CD4-positive, alpha-beta memory T cell (primary cell): ENCODE measurements around the gene LAG3. TPM values are rescaled to one million over a fixed set of nuclear protein-coding genes. Genes with fewer than 3 reads are reported as not detected.
"Not testable (repeated sequence)": the region's sequence is repeated elsewhere in the genome, so short reads cannot be mapped to it uniquely, and the experiment has no call there.

Source experiments
- CTCF ChIA-PET: fragments of 350-600 bp; sonication (Branson Sonifier 250); formaldehyde crosslinking; loops from one replicate; lab custom pipeline; 2021; ENCODE audit warnings: inconsistent platforms; ENCODE audit not compliant: partially characterized antibody; lab: Charles Lee
- POLR2A ChIA-PET: fragments of 350-600 bp; sonication (Branson Sonifier 250); formaldehyde crosslinking; loops from one replicate; lab custom pipeline; 2021; ENCODE audit not compliant: partially characterized antibody; lab: Charles Lee
- DNase-seq, 5 donors: peaks; one replicate each; pipeline versions ENCODE4 v3.0.0 to v3.0.0-alpha.2; 2020 to 2022; ENCODE audit warnings: mixed read lengths in 1 of 5
- H3K27ac ChIP-seq: one replicate; pipeline ENCODE4 v1.7.0; 2013; ENCODE audit warnings: low read depth, low read length
- H3K27me3 ChIP-seq: 2 replicates; pipeline ENCODE4 v1.7.0; 2013; ENCODE audit warnings: mild to moderate bottlenecking, low read length, moderate library complexity; ENCODE audit not compliant: insufficient read depth
- H3K36me3 ChIP-seq: 2 replicates; pipeline ENCODE4 v1.7.0; 2013; ENCODE audit warnings: mild to moderate bottlenecking, low read length, moderate library complexity; ENCODE audit not compliant: insufficient read depth
- H3K4me1 ChIP-seq: 2 replicates; pipeline ENCODE4 v1.7.0; 2013; ENCODE audit warnings: mild to moderate bottlenecking, low read length, moderate library complexity; ENCODE audit not compliant: insufficient read depth
- H3K4me3 ChIP-seq, 2 donors: one replicate each; pipeline ENCODE4 v1.7.0; 2013; ENCODE audit warnings: low read length in 2 of 2, mild to moderate bottlenecking in 1 of 2
- H3K9me3 ChIP-seq, 2 donors: one replicate each; pipeline ENCODE4 v1.7.0; 2013; ENCODE audit warnings: low read length in 2 of 2, control low read depth in 1 of 2; ENCODE audit not compliant: control insufficient read depth in 1 of 2
- H3K27ac Mint-ChIP-seq, 7 donors: one replicate each; pipeline ENCODE4 v1.8.0; 2020 to 2021; ENCODE audit warnings: mixed read lengths in 7 of 7, mild to moderate bottlenecking in 6 of 7, inconsistent platforms in 3 of 7, moderate library complexity in 3 of 7
- H3K27me3 Mint-ChIP-seq, 2 donors: one replicate each; pipeline ENCODE4 v1.8.0; 2020 to 2021; ENCODE audit warnings: mixed read lengths in 2 of 2
- H3K36me3 Mint-ChIP-seq, 2 donors: one replicate each; pipeline ENCODE4 v1.8.0; 2020 to 2021; ENCODE audit warnings: mixed read lengths in 2 of 2, inconsistent platforms in 1 of 2, mild to moderate bottlenecking in 1 of 2
- H3K4me1 Mint-ChIP-seq, 4 donors: one replicate each; pipeline ENCODE4 v1.8.0; 2020 to 2021; ENCODE audit warnings: mixed read lengths in 4 of 4, mild to moderate bottlenecking in 1 of 4
- H3K4me3 Mint-ChIP-seq, 8 donors: one replicate each; pipeline ENCODE4 v1.8.0; 2020 to 2021; ENCODE audit warnings: mixed read lengths in 8 of 8, mild to moderate bottlenecking in 7 of 8, moderate library complexity in 6 of 8, inconsistent platforms in 3 of 8
- H3K9me3 Mint-ChIP-seq, 8 donors: one replicate each; pipeline ENCODE4 v1.8.0; 2020 to 2021; ENCODE audit warnings: mixed read lengths in 8 of 8, mild to moderate bottlenecking in 5 of 8, inconsistent platforms in 3 of 8, moderate library complexity in 1 of 8
- intact Hi-C: fragments of 100-400 bp; cut with micrococcal nuclease; formaldehyde crosslinking; loops from one replicate; pipeline ENCODE4 v1.15.1; 2023
- polyA plus RNA-seq, 2 donors: library from polyadenylated mRNA; unstranded; fragments of 300-500 nt; fragmentation: Illumina TruSeq; gene quantifications; one replicate each; pipeline ENCODE4 v1.2.3, GENCODE V29; 2021
- total RNA-seq, 2 experiments: library from RNA; stranded (reverse); gene quantifications; one replicate each; pipeline ENCODE4 v1.2.3, GENCODE V29; 2021

The LAG3 gene
- total and polyA plus RNA-seq, 4 experiments from 2014 or later = 2.4 to 8.3 (median 4.4) TPM

DNA sequence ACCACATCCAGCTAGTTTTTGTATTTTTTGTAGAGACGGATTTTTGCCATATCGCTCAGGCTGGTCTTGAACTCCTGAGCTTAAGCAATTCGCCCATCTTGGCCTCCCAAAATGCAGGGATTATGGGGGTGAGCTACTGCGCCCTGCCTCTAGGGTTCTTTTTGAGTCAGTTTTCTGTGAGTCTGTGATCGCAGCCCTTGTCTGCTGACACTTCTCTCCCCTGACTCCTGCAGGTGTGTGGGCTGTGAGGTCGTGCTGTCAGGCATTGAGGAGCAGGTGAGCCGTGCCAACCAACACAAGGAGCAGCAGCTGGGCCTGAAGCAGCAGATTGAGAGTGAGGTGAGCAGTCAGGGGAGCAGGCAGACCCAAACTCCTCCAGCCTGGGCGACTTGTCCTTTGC lies 42.2 kb upstream of the LAG3 start:
- ChIA-PET POLR2A (interaction anchor here (0.6 kb wide), 2 partner anchors 40 to 135 kb away, joined by 4 read pairs; no protein-coding TSS in a partner anchor), CTCF (no interaction called here)
- no peak for DNase-seq
- H3K9me3 ChIP-seq = no peaks in the 10 kb centered on the region
- no peak overlapping the region for H3K4me3 ChIP-seq
- Mint-ChIP-seq H3K27ac (no peak overlapping the region), H3K4me3 (no peak overlapping the region), H3K27me3 (no peaks in the 10 kb centered on the region), H3K9me3 (no peaks in the 10 kb centered on the region), H3K4me1 (peaks cover 7 to 13% (median 8%) of the 10 kb centered on the region in 4 donors), H3K36me3 (peaks cover 53 to 58% of the 10 kb centered on the region in 2 donors)
- no peak overlapping the region for H3K27ac ChIP-seq
- intact Hi-C loops = no loop called here
- no peaks in the 10 kb centered on the region for H3K27me3 ChIP-seq
- H3K36me3 ChIP-seq = peaks cover 44% of the 10 kb centered on the region
- H3K4me1 ChIP-seq = peaks cover 7% of the 10 kb centered on the region

GRCh38 chr12:6734506-6735387 lies 37.6 kb upstream of the LAG3 start:
- peaks cover 29 to 36% of the 10 kb centered on the region in 2 donors for H3K36me3 Mint-ChIP-seq
- no peaks in the 10 kb centered on the region for H3K4me1 Mint-ChIP-seq
- Histone ChIP-seq H3K4me3 (no peak overlapping the region), H3K9me3 (no peaks in the 10 kb centered on the region), H3K4me1 (no peaks in the 10 kb centered on the region), H3K27ac (no peak overlapping the region), H3K36me3 (peaks cover 23% of the 10 kb centered on the region), H3K27me3 (no peaks in the 10 kb centered on the region)
- H3K4me3 Mint-ChIP-seq = no peak overlapping the region
- no peak for DNase-seq
- ChIA-PET POLR2A (interaction anchor here (0.7 to 2.1 kb wide), 3 partner anchors 11 to 265 kb away, joined by 3 to 8 read pairs (median 3); partner anchors contain the start of gene COPS7A), CTCF (interaction anchor here (0.8 to 2.7 kb wide), 7 partner anchors 8 to 185 kb away, joined by 3 to 10 read pairs (median 4); partner anchors contain the start of gene PTMS)
- H3K9me3 Mint-ChIP-seq = no peaks in the 10 kb centered on the region
- intact Hi-C loops = loop anchor here (1.0 kb wide), 2 partner anchors 45 to 91 kb away; no protein-coding TSS in a partner anchor
- H3K27ac Mint-ChIP-seq = peak overlapping the region in 3 of 7 donors; percentile 29 to 68 (median 32)
- no peaks in the 10 kb centered on the region for H3K27me3 Mint-ChIP-seq

GRCh38 chr12:6735448-6736191 lies 36.7 kb upstream of the LAG3 start:
- Mint-ChIP-seq H3K4me1 (no peaks in the 10 kb centered on the region), H3K9me3 (no peaks in the 10 kb centered on the region), H3K4me3 (no peak overlapping the region), H3K27me3 (no peaks in the 10 kb centered on the region), H3K27ac (peak overlapping the region in 1 of 7 donors; percentile 16), H3K36me3 (peaks cover 24 to 30% of the 10 kb centered on the region in 2 donors)
- no peaks in the 10 kb centered on the region for H3K4me1 ChIP-seq
- no peaks in the 10 kb centered on the region for H3K27me3 ChIP-seq
- peak in 4 of 5 donors; percentile 19 to 32 (median 26) for DNase-seq
- ChIA-PET CTCF (interaction anchor here (0.8 to 2.4 kb wide), 5 partner anchors 9 to 186 kb away, joined by 3 to 10 read pairs (median 4); no protein-coding TSS in a partner anchor), POLR2A (interaction anchor here (1.2 to 2.1 kb wide), 2 partner anchors 12 to 47 kb away, joined by 3 to 8 read pairs; partner anchors contain the start of gene COPS7A)
- H3K9me3 ChIP-seq = no peaks in the 10 kb centered on the region
- H3K4me3 ChIP-seq = no peak overlapping the region
- H3K27ac ChIP-seq = no peak overlapping the region
- intact Hi-C loops = loop anchor here (1.0 kb wide), 2 partner anchors 44 to 90 kb away; no protein-coding TSS in a partner anchor
- peaks cover 15% of the 10 kb centered on the region for H3K36me3 ChIP-seq

GRCh38 chr12:6736754-6737153 lies 35.6 kb upstream of the LAG3 start:
- Histone ChIP-seq H3K27me3 (no peaks in the 10 kb centered on the region), H3K36me3 (peaks cover 6% of the 10 kb centered on the region), H3K27ac (no peak overlapping the region), H3K4me3 (no peak overlapping the region), H3K9me3 (no peaks in the 10 kb centered on the region), H3K4me1 (no peaks in the 10 kb centered on the region)
- H3K4me1 Mint-ChIP-seq = no peaks in the 10 kb centered on the region
- H3K36me3 Mint-ChIP-seq = peaks cover 15 to 22% of the 10 kb centered on the region in 2 donors
- POLR2A ChIA-PET = no interaction called here
- no peaks in the 10 kb centered on the region for H3K27me3 Mint-ChIP-seq
- intact Hi-C loops = no loop called here
- CTCF ChIA-PET = interaction anchor here (0.6 to 1.5 kb wide), 3 partner anchors 88 to 524 kb away, joined by 3 to 5 read pairs (median 4); no protein-coding TSS in a partner anchor
- no peak for DNase-seq
- no peak overlapping the region for H3K27ac Mint-ChIP-seq
- no peaks in the 10 kb centered on the region for H3K9me3 Mint-ChIP-seq
- no peak overlapping the region for H3K4me3 Mint-ChIP-seq

- peaks cover 7 to 15% (median 13%) of the 10 kb centered on the region in 4 donors for H3K4me1 Mint-ChIP-seq
- H3K27me3 ChIP-seq, H3K27ac Mint-ChIP-seq, H3K27me3 Mint-ChIP-seq, H3K36me3 Mint-ChIP-seq, H3K27ac ChIP-seq, H3K4me3 ChIP-seq, H3K36me3 ChIP-seq, DNase-seq, H3K9me3 ChIP-seq, intact Hi-C loops, H3K9me3 Mint-ChIP-seq, H3K4me3 Mint-ChIP-seq: not testable (repeated sequence)
- CTCF ChIA-PET = interaction anchor here (1.0 kb wide), 1 partner anchor 11 kb away, joined by 5 read pairs; the partner anchor contains the start of gene MLF2
- H3K4me1 ChIP-seq = peaks cover 13% of the 10 kb centered on the region
- POLR2A ChIA-PET = interaction anchor here (1.2 to 1.4 kb wide), 2 partner anchors 47 to 86 kb away, joined by 3 read pairs; partner anchors contain the start of genes CD4 and P3H3
Observed at GRCh38 chr12:6742080-6742479, 30.2 kb upstream of the LAG3 start.

GRCh38 chr12:6742834-6743233 lies 29.5 kb upstream of the LAG3 start:
- H3K36me3 Mint-ChIP-seq = peaks cover 9 to 14% of the 10 kb centered on the region in 2 donors
- H3K9me3 Mint-ChIP-seq = peaks cover 0 to 10% (median 2%) of the 10 kb centered on the region in 8 donors
- no peak overlapping the region for H3K4me3 ChIP-seq
- DNase-seq = no peak
- peaks cover 8 to 15% (median 13%) of the 10 kb centered on the region in 4 donors for H3K4me1 Mint-ChIP-seq
- CTCF ChIA-PET = interaction anchor here (1.0 kb wide), 1 partner anchor 10 kb away, joined by 5 read pairs; the partner anchor contains the start of gene MLF2
- H3K4me1 ChIP-seq = peaks cover 13% of the 10 kb centered on the region
- no peak overlapping the region for H3K27ac Mint-ChIP-seq
- H3K27me3 Mint-ChIP-seq = no peaks in the 10 kb centered on the region
- no peak overlapping the region for H3K27ac ChIP-seq
- H3K9me3 ChIP-seq = no peaks in the 10 kb centered on the region
- no peaks in the 10 kb centered on the region for H3K27me3 ChIP-seq
- intact Hi-C loops = no loop called here
- H3K4me3 Mint-ChIP-seq = no peak overlapping the region
- H3K36me3 ChIP-seq = peaks cover 11% of the 10 kb centered on the region
- POLR2A ChIA-PET = interaction anchor here (1.1 to 1.4 kb wide), 3 partner anchors 11 to 86 kb away, joined by 3 read pairs; partner anchors contain the start of genes CD4, MLF2 and P3H3
